ENCODE measurements around the gene NXPH1.

The NXPH1 gene

DNA sequence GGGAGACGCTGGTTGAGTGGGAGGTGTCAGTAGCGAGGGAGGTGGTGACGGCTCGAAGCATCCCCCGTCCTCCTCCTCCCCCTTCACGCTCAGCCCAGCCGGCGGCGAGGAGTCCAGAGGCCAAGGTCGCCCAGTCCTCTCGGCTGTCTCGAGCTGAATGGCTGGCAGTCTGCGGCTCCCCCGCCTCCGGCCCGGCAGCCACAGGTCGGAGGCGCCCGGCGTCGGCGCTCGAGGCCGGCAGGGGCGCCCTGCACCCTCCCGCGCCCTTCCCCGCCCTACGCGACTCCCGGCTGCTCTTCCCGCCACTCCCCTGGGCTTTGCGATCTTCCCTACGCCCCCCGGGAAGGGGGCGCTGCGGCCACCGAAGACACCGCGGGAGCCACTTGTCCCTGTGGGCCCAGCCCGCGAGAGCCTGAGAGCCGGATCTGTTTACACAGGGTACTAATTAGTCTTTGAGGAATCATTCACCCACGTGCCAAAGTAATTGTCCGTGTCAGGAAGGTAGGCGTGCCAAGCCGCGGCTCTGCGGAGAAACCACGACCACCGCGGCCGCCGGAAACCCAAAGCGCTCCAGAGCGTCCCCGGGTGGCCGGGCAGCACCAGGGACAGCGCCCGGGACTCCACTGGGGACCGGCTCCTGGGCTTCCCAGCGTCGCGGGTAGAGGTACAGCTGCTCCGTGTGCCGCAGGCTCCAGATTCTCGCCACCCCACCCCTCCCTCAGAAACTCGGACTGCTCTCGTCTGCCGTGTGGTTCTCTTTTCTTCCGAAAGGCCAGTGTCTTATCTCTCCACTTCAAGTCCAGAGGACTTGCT, at the start of gene NXPH1:
NXPH1 (plus strand) TSS at position 133 of the 813 bp plus-strand sequence.
- DNase-seq, result no peak

- DNase-seq, result no peak
Observed at GRCh38 chr7:8384901-8385300, 48.5 kb upstream of the NXPH1 start.

GRCh38 chr7:8386926-8387550, 46.4 kb upstream of the NXPH1 start:
- DNase-seq, result no peak

- DNase-seq, result no peak
Observed at GRCh38 chr7:8387551-8388256, 45.7 kb upstream of the NXPH1 start.

GRCh38 chr7:8388257-8388625, 45.2 kb upstream of the NXPH1 start:
- no peak for DNase-seq

DNA sequence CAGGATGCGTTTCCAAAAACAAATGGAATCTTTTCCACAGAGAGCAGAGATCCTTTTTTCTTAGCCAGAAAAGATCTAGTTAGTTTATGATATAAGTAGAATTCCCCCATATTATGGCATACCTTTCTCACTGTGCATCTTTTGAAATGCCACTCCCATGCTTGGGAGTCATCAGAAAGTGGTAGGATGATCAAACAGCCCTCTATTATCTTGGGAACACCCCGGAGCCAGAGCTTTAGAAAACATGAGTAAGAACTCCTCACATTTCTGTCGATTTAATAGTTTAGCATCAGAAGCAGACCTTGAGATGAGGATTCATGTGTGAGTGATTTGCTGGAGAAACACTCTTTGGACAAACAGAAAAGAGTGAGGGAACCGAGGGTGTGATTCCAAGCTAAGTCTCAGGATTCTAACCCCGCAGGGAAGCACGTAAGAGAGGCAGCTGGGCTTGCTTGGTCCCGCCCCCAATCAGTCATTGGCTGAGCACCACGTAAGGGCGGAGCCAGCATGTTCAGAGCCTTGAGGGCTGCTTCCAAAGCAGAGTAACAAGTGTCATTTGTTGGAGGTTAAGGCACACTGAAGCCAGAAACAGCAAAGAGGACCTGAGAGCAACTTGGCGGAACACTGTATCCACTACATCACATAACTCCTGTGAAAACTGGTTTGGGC, 43.7 kb upstream of the NXPH1 start:
- DNase-seq, result no peak

DNA sequence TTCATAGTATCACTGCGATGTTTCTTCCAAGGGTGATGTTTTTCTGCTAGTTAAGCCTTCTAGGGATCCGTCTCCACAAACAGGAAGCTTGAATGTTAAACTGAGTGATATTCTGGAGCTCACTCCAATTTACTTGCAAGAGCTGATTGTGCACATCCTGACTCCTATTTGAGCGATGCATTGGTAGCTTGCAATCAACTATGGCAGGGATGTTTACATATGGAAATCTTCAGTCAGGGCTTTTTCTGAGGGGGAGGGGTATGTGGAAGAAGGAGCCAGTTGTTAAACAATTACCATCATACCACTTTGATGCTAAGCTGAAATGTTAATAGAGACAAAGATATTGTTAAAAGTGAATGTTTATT, 43.2 kb upstream of the NXPH1 start:
- no peak for DNase-seq

GRCh38 chr7:8391353-8392062, 41.9 kb upstream of the NXPH1 start:
- DNase-seq, result no peak

- no peak for DNase-seq
Observed at GRCh38 chr7:8396294-8396693, 37.1 kb upstream of the NXPH1 start.

DNA sequence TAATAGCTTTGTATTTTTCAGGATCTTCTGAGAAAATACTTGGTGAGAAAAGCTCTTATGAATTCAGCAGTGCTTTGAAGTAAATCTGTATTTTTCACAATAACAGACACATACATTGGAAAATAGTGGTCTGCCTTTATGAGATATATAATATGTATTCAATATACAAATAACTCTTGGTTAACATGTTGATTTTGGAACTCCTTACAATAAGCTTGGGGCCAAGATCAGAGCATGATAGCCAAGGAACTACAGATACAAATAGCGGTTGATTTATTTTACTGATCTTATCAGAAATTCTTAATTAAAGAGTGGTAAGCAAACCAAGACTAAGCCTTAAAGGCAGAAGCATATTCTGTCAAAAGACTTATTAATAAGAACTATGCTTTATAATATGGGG, 24.5 kb upstream of the NXPH1 start:
- DNase-seq, result no peak

- DNase-seq, result no peak
Observed at GRCh38 chr7:8411103-8411502, 22.3 kb upstream of the NXPH1 start.

DNA sequence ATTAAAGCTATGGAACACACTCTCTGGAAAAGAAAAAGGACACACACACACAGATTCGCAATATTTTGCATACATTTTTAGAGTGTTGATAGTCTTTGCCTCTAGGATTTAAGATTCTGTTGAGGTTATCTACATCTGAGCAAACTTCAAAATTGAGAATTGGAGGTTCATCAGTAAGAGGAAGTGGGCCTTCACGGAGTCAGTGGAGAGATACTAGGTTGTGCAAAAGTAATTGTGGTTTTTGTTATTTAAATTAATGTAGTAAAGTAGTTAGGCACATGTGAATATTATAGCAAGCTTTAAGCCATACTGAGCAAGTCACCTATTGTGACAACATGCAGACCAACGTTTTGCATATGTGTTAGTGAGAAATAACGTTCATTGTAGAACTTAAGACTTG, 19.8 kb upstream of the NXPH1 start:
- DNase-seq, result no peak

DNA sequence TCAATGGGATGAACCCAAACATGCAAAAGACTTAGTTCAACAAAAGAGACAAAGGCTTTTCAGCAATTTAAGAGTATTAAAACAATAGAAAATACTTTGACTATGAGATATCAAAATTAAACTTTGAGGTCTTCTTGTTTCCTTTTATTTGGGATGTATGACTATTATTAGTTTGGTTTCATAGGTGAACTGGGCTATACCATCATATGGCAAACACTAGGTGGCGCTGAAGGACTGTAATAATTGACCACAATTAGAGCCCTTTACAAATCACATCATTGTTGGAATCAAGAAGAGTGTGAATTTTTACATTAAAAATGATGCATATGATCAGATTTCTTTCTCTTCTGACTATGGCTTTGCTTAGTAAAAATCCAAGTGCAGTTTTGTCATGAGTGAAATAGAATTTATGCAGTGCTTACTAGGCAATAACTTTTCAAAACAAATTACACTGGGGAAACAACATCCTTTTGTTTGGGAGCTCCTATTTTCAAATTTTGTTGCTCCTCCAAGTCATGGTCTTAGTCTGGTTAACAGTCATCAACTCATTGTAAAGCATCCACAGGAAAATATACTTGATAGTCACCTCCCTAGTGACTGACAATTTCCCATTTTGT, 14.7 kb upstream of the NXPH1 start:
- DNase-seq, result no peak

GRCh38 chr7:8422177-8422576, 11.2 kb upstream of the NXPH1 start:
- no peak for DNase-seq

DNA sequence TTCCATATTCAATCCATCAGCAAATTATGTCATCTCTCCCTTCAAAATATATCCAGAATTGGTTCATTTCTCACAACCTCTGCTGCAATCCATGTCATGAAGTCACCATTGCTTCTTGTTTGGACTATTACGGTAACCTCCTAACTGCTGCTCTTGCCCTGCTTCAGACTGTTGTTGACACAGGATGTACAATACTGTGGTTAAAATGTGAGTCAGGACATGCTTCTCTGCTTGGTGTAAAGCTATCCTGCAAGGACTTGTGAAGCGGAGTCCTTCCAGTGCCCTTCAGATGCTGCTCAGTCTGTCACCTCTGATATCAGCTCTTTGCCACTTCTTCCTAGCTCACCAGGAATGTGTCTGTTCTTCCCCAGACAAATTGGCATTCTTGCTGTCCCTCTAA, 10.4 kb upstream of the NXPH1 start:
- DNase-seq, result no peak

GRCh38 chr7:8425223-8425622, 8.2 kb upstream of the NXPH1 start:
- no peak for DNase-seq

GRCh38 chr7:8430643-8431042, 2.8 kb upstream of the NXPH1 start:
- DNase-seq, result no peak

- DNase-seq, result no peak
Observed at GRCh38 chr7:8434290-8435002, 1.0 kb downstream of the NXPH1 start.

DNA sequence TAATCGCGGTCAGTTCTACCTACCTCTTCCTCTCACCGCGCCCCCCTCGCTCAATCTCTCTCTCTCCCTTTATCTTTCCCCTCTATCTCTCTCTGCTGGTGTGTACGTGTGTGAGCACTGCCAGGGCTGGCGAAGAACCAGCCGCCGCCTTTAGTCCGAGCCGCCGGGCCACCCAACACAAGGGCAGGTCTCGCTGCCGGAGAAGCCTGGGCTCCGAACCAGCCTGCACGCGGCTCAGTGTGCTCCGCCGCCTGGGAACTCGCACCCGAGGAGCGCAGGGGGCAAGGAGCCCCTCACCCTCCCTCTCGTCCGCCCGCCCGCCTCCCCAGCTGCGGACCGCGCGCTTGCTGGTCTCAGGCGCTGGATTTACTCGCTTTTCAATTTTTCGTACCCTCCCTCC, 1.7 kb downstream of the NXPH1 start:
- no peak for DNase-seq

GRCh38 chr7:8435590-8436545, 2.5 kb downstream of the NXPH1 start:
- DNase-seq, result no peak

- no peak for DNase-seq
Observed at GRCh38 chr7:8436965-8437364, 3.6 kb downstream of the NXPH1 start.
